Activated CD4-positive, alpha-beta memory T cell treated with anti-CD3 and anti-CD28 coated beads for 36 hours (primary cell): Measurements from ENCODE around the gene OR5A1. TPM values are rescaled to one million over a fixed set of nuclear protein-coding genes. Genes with fewer than 3 reads are reported as not detected.
"Not testable (repeated sequence)": the region's sequence is repeated elsewhere in the genome, so short reads cannot be mapped to it uniquely, and the experiment has no call there.

Experiments used
- CTCF ChIA-PET: fragments of 350-600 bp; sonication (Branson Sonifier 250); formaldehyde crosslinking; loops from one replicate; lab custom pipeline; 2021; ENCODE audit warnings: antibody characterized with exemption, inconsistent platforms; lab: Charles Lee
- POLR2A ChIA-PET: fragments of 350-600 bp; sonication (Branson Sonifier 250); formaldehyde crosslinking; loops from one replicate; lab custom pipeline; 2021; ENCODE audit warnings: antibody characterized with exemption; lab: Charles Lee
- DNase-seq: peaks from one replicate; pipeline ENCODE4 v3.0.0-alpha.2; 2020
- H3K27ac Mint-ChIP-seq: one replicate; pipeline ENCODE4 v1.8.0; 2021; ENCODE audit warnings: mixed read lengths
- H3K27me3 Mint-ChIP-seq: one replicate; pipeline ENCODE4 v1.8.0; 2021; ENCODE audit warnings: mixed read lengths
- H3K36me3 Mint-ChIP-seq: one replicate; pipeline ENCODE4 v1.8.0; 2021; ENCODE audit warnings: mixed read lengths
- H3K4me1 Mint-ChIP-seq: one replicate; pipeline ENCODE4 v1.8.0; 2021; ENCODE audit warnings: low read depth, mixed read lengths
- H3K4me3 Mint-ChIP-seq: one replicate; pipeline ENCODE4 v1.8.0; 2021; ENCODE audit warnings: mild to moderate bottlenecking, mixed read lengths
- H3K9me3 Mint-ChIP-seq: one replicate; pipeline ENCODE4 v1.8.0; 2021; ENCODE audit warnings: mixed read lengths
- intact Hi-C: fragments of 100-400 bp; cut with micrococcal nuclease; formaldehyde crosslinking; loops from one replicate; pipeline ENCODE4 v1.15.1; 2023
- total RNA-seq, 2 experiments: library from RNA; stranded (reverse); gene quantifications; one replicate each; pipeline ENCODE4 v1.2.3, GENCODE V29; 2021

The OR5A1 gene
- total RNA-seq, 2 experiments from 2014 or later = not detected

GRCh38 chr11:59426361-59427067 lies 9.8 kb upstream of the OR5A1 start, which contains the start of gene OR5A2:
Gene OR5A2, minus strand, starts transcription at chr11:59426413. Its CDS starts 3,460 bp downstream, at chr11:59422953.
- no peak within 1 kb of the TSS for H3K4me3 Mint-ChIP-seq
- POLR2A ChIA-PET = no interaction called here
- H3K9me3 Mint-ChIP-seq = no peaks in the 10 kb centered on the region
- no peak for DNase-seq
- no peak within 1 kb of the TSS for H3K27ac Mint-ChIP-seq
- CTCF ChIA-PET = interaction anchor here (0.9 kb wide), 1 partner anchor 254 kb away, joined by 3 read pairs; the partner anchor contains the start of gene DTX4
- intact Hi-C loops = no loop called here
- H3K4me1 Mint-ChIP-seq = no peaks in the 10 kb centered on the region
- H3K27me3 Mint-ChIP-seq = peaks cover 1% of the 10 kb centered on the region
- H3K36me3 Mint-ChIP-seq = no peaks in the 10 kb centered on the region

GRCh38 chr11:59427068-59427382 lies 9.2 kb upstream of the OR5A1 start:
- POLR2A ChIA-PET = no interaction called here
- intact Hi-C loops = no loop called here
- no peak overlapping the region for H3K27ac Mint-ChIP-seq
- peaks cover 1% of the 10 kb centered on the region for H3K27me3 Mint-ChIP-seq
- CTCF ChIA-PET = interaction anchor here (0.9 kb wide), 1 partner anchor 255 kb away, joined by 3 read pairs; the partner anchor contains the start of gene DTX4
- DNase-seq = no peak
- H3K9me3 Mint-ChIP-seq = no peaks in the 10 kb centered on the region
- no peaks in the 10 kb centered on the region for H3K4me1 Mint-ChIP-seq
- no peak overlapping the region for H3K4me3 Mint-ChIP-seq
- H3K36me3 Mint-ChIP-seq = no peaks in the 10 kb centered on the region

- CTCF ChIA-PET = interaction anchor here (0.9 to 6.6 kb wide), 10 partner anchors 10 to 272 kb away, joined by 3 to 69 read pairs (median 4); partner anchors contain the start of gene DTX4
- no peaks in the 10 kb centered on the region for H3K4me1 Mint-ChIP-seq
Measured at GRCh38 chr11:59429924-59430516, 6.2 kb upstream of the OR5A1 start.

GRCh38 chr11:59437770-59438169 lies 1.5 kb downstream of the OR5A1 start:
- Mint-ChIP-seq H3K27me3 (peaks cover 2% of the 10 kb centered on the region), H3K36me3 (no peaks in the 10 kb centered on the region), H3K4me3 (no peak overlapping the region), H3K4me1 (no peaks in the 10 kb centered on the region), H3K9me3 (no peaks in the 10 kb centered on the region), H3K27ac (no peak overlapping the region)
- no peak for DNase-seq
- ChIA-PET POLR2A (no interaction called here), CTCF (no interaction called here)
- intact Hi-C loops = no loop called here

More at GRCh38 chr11:59429924-59430516, 6.2 kb upstream of the OR5A1 start:
- no peak overlapping the region for H3K27ac Mint-ChIP-seq
- peaks cover 1% of the 10 kb centered on the region for H3K27me3 Mint-ChIP-seq
- H3K4me3 Mint-ChIP-seq = no peak overlapping the region
- no peaks in the 10 kb centered on the region for H3K36me3 Mint-ChIP-seq
- POLR2A ChIA-PET = no interaction called here
- DNase-seq = no peak
- no peaks in the 10 kb centered on the region for H3K9me3 Mint-ChIP-seq
- intact Hi-C loops = loop anchor here (1.0 kb wide), 3 partner anchors 146 to 259 kb away; no protein-coding TSS in a partner anchor

GRCh38 chr11:59445624-59446023 lies 9.4 kb downstream of the OR5A1 start:
- H3K4me1 Mint-ChIP-seq, H3K36me3 Mint-ChIP-seq, POLR2A ChIA-PET, CTCF ChIA-PET, H3K9me3 Mint-ChIP-seq, H3K27ac Mint-ChIP-seq, H3K4me3 Mint-ChIP-seq, DNase-seq, H3K27me3 Mint-ChIP-seq, intact Hi-C loops: not testable (repeated sequence)

GRCh38 chr11:59448484-59448883 lies 12.2 kb downstream of the OR5A1 start:
- CTCF ChIA-PET = no interaction called here

GRCh38 chr11:59456661-59457060 lies 20.4 kb downstream of the OR5A1 start, which contains the start of gene OR4D6:
Gene OR4D6, plus strand, starts transcription at chr11:59456961. Its CDS starts 0 bp downstream, at chr11:59456961.
- Mint-ChIP-seq H3K9me3 (no peaks in the 10 kb centered on the region), H3K4me3 (no peak within 1 kb of the TSS), H3K36me3 (no peaks in the 10 kb centered on the region), H3K27me3 (peaks cover 12% of the 10 kb centered on the region), H3K27ac (no peak within 1 kb of the TSS), H3K4me1 (no peaks in the 10 kb centered on the region)
- CTCF ChIA-PET = no interaction called here
- DNase-seq = no peak
- POLR2A ChIA-PET = no interaction called here
- intact Hi-C loops = no loop called here

More at GRCh38 chr11:59448484-59448883, 12.2 kb downstream of the OR5A1 start:
- no peaks in the 10 kb centered on the region for H3K4me1 Mint-ChIP-seq
- no peak overlapping the region for H3K27ac Mint-ChIP-seq
- H3K27me3 Mint-ChIP-seq = peaks cover 5% of the 10 kb centered on the region
- H3K9me3 Mint-ChIP-seq = peaks cover 6% of the 10 kb centered on the region
- POLR2A ChIA-PET = no interaction called here
- intact Hi-C loops = no loop called here
- DNase-seq = no peak
- no peak overlapping the region for H3K4me3 Mint-ChIP-seq
- no peaks in the 10 kb centered on the region for H3K36me3 Mint-ChIP-seq

- Mint-ChIP-seq H3K4me1 (no peaks in the 10 kb centered on the region), H3K9me3 (no peaks in the 10 kb centered on the region), H3K4me3 (no peak overlapping the region), H3K27ac (no peak overlapping the region), H3K36me3 (no peaks in the 10 kb centered on the region), H3K27me3 (peaks cover 21% of the 10 kb centered on the region)
- intact Hi-C loops = no loop called here
- POLR2A ChIA-PET = no interaction called here
- CTCF ChIA-PET = no interaction called here
- no peak for DNase-seq
Measured at GRCh38 chr11:59459916-59460315, 23.6 kb downstream of the OR5A1 start.

- DNase-seq = no peak
- CTCF ChIA-PET = no interaction called here
- no peaks in the 10 kb centered on the region for H3K36me3 Mint-ChIP-seq
- no peak overlapping the region for H3K4me3 Mint-ChIP-seq
- H3K27me3 Mint-ChIP-seq = peaks cover 18% of the 10 kb centered on the region
- no peaks in the 10 kb centered on the region for H3K4me1 Mint-ChIP-seq
- H3K9me3 Mint-ChIP-seq = no peaks in the 10 kb centered on the region
- no peak overlapping the region for H3K27ac Mint-ChIP-seq
- POLR2A ChIA-PET = no interaction called here
- intact Hi-C loops = no loop called here
Measured at GRCh38 chr11:59463190-59463641, 26.9 kb downstream of the OR5A1 start.

GRCh38 chr11:59473015-59473414 lies 36.7 kb downstream of the OR5A1 start, which contains the start of gene OR4D10:
Gene OR4D10, plus strand, starts transcription at chr11:59473315. Its CDS starts 4,115 bp downstream, at chr11:59477430.
- Mint-ChIP-seq H3K4me3 (no peak within 1 kb of the TSS), H3K27me3 (peaks cover 5% of the 10 kb centered on the region), H3K36me3 (no peaks in the 10 kb centered on the region), H3K4me1 (no peaks in the 10 kb centered on the region), H3K9me3 (no peaks in the 10 kb centered on the region), H3K27ac (no peak within 1 kb of the TSS)
- intact Hi-C loops = no loop called here
- DNase-seq = no peak
- ChIA-PET POLR2A (no interaction called here), CTCF (no interaction called here)

GRCh38 chr11:59475176-59475575 lies 38.9 kb downstream of the OR5A1 start:
- no peak overlapping the region for H3K4me3 Mint-ChIP-seq
- H3K36me3 Mint-ChIP-seq = no peaks in the 10 kb centered on the region
- intact Hi-C loops = no loop called here
- H3K4me1 Mint-ChIP-seq = no peaks in the 10 kb centered on the region
- H3K27ac Mint-ChIP-seq = no peak overlapping the region
- no peaks in the 10 kb centered on the region for H3K9me3 Mint-ChIP-seq
- ChIA-PET CTCF (no interaction called here), POLR2A (no interaction called here)
- DNase-seq = no peak
- peaks cover 8% of the 10 kb centered on the region for H3K27me3 Mint-ChIP-seq

- no peak for DNase-seq
- ChIA-PET POLR2A (no interaction called here), CTCF (no interaction called here)
- Mint-ChIP-seq H3K9me3 (no peaks in the 10 kb centered on the region), H3K27me3 (peaks cover 8% of the 10 kb centered on the region), H3K4me3 (no peak overlapping the region), H3K36me3 (no peaks in the 10 kb centered on the region), H3K4me1 (no peaks in the 10 kb centered on the region), H3K27ac (no peak overlapping the region)
- intact Hi-C loops = no loop called here
Measured at GRCh38 chr11:59479906-59480305, 43.6 kb downstream of the OR5A1 start.
